GM19372 (cell line): ENCODE measurements around the gene AQP11.
"Not testable (repeated sequence)": the region's sequence is repeated elsewhere in the genome, so short reads cannot be mapped to it uniquely, and the experiment has no call there.

Experiments used
- ATAC-seq: cut with Tn5 transposase; IDR thresholded peaks from one replicate; pipeline ENCODE4 v1.9.1; 2021; ENCODE audit warnings: mild to moderate bottlenecking, low read depth, moderate library complexity; ENCODE audit not compliant: unreplicated experiment

Gene AQP11

DNA sequence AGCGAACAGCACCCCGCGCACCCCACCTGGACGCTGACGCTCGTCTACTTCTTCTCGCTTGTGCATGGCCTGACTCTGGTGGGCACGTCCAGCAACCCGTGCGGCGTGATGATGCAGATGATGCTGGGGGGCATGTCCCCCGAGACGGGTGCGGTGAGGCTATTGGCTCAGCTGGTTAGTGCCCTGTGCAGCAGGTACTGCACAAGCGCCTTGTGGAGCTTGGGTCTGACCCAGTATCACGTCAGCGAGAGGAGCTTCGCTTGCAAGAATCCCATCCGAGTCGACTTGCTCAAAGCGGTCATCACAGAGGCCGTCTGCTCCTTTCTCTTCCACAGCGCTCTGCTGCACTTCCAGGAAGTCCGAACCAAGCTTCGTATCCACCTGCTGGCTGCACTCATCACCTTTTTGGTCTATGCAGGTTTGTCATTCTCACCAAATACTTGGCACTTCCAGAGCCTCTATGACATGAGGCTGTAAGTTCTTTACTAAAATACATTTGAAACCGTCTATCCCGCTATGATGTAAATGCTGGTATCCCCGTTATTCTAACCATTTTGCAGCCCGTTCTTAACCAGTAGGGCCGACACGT is 535 bp downstream of the AQP11 start:
- no peak for ATAC-seq

DNA sequence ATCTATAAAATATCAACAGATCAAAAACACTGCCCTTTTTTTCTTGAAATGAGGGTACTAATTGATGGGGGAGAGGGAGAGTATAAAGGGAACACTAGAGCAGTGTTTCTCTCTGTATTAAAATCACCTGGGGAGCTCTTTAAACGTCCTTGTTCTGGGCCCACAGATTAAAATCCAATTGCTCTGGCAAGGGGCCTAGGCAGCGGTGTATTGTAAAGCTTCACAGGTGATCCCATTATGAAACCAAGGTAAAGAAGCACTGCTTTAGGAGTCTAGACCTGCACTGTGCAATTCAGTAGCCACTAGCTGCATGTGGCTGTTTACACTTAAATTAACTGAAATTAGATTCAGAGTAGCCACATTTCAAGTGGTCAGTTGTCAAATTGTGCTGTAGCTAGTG is 3.0 kb downstream of the AQP11 start:
- no peak for ATAC-seq

DNA sequence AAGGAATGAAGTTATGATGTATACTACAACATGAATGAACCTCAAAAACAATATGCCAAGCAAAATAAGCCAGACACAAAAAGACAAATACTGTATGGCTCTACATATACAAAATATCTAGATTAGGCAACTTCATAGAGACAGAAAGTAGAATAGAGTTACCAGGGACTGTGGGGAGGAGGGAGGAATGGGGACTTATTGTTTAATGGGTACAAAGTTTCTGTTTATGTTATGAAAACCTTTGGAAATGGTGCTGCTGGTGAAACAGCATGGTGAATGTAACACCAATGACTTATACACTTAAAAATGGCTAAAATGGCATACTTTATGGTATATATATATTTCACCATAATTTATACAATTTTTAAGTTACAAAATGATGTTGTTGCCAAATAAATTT is 4.1 kb downstream of the AQP11 start:
- ATAC-seq: no peak

DNA sequence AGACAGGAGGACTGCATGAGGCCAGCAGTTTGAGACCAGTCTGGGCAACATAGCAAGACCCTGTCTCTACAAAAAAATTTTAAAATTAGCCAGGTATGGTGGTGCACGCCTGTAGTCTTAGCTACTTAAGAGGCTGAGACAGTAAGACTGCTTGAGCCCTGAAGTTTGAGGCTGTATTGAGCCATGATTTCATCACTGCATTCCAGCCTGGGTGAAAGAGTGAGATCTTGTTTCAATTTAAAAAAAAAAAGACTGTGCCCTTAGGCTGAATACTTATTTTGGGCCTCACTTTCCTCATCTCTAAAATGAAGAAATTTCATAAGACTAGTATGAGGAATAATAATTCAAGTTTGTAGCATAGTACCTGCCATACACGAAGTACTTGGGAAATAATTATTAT is 6.9 kb downstream of the AQP11 start:
- no peak for ATAC-seq

DNA sequence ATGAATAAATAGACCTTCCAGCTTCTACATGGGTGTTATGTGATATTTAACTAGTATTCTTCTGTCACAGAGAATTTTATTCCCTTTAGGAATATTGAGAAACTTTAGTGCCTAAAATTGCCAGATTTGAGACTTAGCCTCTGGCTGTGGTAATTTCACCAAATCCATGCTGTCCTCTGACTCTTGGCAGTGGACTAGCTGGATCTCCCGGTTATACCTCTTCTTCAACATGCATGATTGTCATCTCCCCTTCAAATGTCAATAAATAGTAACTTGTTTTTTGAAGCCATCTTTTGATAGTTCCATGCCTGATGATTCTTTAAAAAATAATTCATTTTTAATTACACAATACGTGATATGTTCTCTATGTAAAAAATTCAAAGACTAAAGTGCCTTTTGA is 8.4 kb downstream of the AQP11 start:
- no peak for ATAC-seq

DNA sequence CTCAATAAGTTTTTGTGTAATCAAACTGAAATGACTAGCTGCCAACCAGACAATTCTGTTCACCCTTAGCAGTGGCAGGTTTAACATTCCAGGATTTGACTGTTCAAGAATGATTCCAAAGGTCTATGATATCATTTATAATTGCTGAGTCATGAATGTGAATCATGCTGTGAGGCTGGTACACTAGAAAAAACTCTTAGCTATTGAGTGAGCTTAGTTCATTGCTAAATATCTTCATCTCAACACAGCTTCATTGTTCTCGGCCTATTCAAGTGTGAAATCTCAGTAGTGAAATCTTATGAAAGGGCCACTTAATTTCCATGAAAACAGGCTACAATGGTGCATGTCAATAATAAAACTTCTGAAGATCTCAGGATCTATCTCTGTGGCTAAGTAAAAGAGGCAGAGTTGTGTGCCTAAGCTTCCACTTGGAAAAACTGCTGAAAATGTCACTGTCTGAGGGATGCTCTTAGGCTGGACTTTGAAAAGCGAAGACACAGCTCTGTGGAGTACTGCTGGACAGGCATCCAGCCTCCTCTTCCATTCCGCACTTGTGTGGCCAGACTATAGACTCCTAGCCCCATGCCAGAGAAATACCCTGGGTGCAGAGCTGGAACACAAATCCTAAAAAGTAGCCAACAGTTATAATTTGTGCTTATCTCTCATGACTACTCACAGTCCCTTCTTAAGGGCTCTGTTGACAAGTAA is 12.8 kb downstream of the AQP11 start:
- no peak for ATAC-seq

DNA sequence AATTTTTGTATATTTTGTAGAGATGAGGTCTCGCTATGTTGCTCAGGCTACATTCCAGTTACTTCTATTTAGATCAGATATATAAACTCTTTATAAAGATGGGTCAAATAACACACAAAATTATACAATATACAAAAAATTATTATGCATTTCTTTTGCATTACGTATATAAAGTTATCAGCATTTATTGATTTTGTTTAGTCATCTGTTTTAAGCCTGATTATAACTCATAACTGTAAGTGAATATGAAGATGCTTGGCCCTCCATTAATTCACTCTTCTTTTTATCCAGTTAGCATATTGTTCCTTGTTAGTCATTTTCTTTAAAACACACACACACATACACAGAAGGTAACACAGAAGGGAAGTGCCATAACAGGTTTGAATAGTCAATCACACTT is 14.5 kb downstream of the AQP11 start:
- ATAC-seq: no peak

DNA sequence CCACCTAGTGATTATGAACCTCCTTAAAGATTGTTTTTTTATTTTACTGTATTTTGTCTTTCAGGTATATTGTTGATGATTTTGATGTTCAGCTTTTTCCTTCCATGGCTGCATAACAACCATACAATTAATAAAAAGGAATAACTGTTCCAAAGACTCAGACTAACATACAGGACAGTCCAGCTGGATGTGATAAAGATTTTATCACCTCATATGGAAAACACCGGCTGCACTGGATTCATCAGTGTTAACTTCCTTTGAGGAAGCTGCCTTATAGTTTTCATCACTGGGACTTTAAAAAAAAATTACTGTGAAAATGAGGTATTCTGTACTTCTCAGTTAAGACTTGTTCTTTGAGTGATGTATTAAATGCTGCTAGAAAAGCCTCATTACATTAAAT is 19.5 kb downstream of the AQP11 start:
- ATAC-seq: no peak

DNA sequence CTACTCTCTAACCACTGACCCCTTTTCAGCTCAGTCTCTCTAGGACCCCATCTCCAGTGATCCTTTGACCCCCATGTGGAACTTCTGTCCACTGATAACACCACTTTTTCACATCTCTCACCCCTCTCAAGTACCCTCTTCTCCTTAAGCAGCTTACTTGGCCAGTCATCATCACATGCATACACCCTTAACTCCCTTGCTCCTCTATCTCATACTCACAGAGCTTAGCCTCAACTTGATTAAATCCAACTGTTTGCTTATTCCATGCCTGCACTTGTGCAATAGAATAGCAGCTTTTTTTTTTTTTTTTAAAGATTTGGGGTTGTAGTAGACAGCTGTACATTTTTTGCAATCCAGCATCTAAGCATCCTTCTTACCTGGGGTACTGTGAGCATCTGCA is 22.2 kb downstream of the AQP11 start:
- ATAC-seq: no peak

DNA sequence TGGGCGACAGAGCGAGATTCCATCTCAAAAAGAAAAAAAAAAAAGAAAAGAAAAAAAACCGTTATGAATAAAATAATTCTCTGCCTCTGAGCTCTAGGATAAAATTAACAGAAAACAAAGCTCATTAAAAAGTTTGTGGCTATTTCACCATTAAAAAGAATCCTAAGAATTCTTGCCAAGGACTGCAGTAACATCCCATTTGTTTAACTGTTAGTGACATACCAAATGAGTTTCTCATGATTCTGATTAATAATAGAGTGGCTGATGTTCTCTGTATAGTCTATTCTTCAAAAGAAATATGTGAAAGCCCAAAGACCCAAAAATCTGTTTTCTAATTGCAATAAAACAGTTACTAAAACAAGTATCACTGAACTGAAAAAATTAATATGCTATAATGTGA is 28.1 kb downstream of the AQP11 start:
- no peak for ATAC-seq

DNA sequence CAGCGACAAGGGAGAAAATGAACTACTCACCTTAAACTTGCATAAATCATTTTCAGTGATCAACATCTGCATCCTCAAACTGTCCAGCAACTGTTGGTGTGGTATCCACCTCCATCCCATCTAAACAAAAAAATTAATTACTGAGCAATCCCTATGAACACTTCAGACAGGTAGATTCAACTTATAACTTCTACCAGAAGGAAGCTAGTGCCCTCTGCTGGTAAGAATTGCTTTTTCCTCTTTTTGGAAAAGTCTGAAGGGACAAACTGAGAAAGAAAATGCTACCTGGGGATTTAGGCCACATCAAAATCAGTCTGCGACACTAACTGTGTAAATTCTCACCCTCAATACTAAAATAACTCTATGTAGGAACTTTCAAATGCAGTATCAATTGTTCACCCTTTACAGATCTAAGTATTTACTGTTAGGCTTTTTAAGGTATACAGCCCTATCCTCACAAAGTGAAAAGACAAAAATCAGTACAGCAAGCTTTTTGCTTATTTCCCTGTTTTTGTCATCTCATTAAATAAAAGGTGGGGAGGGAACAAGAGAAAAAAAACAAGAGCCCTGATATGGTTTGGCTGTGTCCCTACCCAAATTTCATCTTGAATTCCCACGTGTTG is 29.9 kb downstream of the AQP11 start:
- ATAC-seq: no peak

DNA sequence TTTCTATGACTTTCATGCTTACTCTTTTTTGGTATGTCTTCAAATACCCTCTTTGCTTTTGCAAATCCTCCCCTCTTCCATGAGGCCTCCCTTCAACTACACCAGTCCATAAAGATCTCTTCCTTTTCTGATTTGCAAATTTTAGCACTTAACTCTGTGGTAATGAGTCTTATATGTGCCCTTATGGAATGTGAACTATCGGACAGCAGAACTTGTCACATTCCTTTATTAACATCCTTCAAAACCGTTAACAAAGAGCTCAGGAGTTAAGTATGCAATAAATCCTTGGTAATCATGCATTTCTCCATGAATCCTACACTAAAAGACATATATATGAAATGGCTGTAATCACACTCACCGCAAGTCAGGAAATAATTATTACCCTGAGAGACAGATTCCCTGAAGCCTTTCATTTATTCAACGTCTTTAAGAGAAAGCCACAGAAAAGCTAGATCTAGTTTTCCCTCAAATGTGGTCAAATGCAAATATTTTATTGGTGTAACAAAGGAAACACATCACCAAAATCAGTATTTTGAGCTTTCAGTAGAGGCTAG is 40.5 kb downstream of the AQP11 start:
- ATAC-seq: no peak

DNA sequence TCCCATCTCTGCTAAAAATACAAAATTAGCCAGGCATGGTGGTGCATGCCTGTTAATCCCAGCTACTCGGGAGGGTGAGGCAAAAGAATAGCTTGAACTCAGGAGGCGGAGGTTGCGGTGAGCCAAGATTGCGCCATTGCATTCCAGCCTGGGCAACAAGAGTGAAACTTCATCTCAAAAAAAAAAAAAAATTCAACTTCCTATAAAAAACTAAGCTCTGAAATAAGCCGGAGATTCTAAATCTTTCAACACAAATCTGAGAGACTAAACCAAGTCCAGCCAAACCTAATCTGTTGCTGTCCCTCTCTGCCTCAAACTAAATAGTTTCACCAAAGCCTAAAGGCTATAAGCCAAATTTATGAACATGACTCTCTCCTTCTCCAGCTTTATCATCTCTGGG is 44.2 kb downstream of the AQP11 start:
- ATAC-seq: not testable (repeated sequence)

DNA sequence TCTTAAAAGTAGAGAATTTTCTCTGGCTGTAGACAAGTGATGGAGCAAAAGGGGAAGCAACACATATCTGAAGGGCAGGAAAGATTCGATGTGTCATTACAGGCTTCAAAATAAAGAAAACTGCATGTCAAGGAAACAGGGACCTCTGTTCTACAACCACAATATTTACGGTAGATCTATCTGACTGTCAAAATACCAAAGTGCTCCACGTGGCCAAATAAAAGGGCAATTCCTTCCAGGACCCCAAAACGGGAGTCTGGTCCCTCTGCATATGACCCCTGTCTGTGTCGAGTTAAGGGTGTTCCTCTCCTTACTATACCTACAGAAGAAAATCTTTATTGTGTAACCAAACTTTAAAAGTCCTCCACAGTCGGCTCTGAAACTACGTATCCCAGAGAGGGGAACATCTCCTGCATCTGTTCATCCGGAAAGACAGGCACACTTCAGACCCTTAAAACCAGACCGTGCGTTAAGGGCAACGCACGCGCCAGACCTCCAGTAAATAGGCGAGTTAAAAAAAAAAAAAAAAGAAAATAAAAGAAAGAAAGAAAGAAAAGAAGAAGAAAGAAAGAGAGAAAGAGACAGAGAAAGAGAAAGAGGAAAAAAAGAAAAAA is 47.1 kb downstream of the AQP11 start:
- no peak for ATAC-seq

DNA sequence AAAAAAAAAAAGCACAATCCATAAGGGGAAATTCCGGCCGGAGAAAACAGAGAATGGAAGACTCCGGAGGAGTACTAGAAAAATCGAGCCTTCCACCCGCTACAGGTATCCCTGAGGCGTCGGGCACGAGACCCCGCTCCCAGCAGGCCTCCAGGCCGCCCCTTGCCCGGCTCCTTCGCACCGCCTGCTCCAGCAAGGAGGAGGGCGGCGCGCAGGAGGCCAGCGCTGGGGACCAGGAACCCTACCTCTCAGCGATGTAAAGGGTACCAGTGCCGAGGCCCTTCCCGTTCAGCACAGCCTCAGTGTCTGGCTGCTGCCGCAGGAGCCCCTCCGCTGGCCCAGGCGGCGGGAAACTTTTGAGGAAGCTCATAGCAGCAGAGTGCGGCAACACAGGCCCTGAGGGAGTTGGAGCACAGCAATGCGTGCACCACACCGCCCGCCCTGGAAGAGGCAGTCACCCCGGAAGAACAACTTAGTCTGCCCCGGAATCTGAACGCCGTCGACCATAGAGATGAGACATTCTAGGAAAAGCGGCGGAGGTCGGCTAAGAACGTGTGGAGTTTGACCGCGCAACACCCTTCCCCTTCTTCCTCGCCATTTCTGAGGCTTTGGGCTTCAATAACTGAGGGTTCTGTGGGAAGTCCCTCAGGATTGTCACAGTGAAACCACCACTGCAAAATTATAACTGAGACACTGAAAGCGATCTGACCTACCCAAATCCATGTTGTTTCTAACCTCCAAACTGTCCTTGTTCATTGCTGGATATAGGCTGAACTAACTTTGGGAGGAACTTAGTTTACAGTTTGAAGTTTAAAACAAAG is 47.8 kb downstream of the AQP11 start, which contains the start of gene CLNS1A:
Gene CLNS1A (minus strand): TSS at position 450 of the 821 bp plus-strand sequence. CDS start 80 bp downstream, at position 370.
- peak; percentile 98 for ATAC-seq

DNA sequence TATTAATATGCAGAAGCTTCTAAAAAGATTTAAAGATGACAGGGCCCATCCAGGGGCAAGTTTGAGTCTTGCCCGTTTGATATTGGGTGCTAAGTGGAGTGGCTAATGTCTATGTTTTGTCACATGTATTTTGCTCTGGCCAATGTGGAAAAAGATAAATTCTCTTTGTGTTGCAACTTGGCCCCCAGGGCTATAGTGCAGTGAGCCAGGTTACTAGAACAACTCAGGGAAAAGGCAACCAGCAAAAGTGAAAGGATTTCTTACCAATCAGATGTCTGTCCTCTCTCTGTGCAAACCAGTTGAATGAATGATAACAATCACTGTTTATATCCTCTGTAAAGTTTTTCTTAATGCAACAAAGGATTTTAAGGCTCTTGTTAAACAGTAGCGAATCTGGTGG is 52.5 kb downstream of the AQP11 start:
- no peak for ATAC-seq

DNA sequence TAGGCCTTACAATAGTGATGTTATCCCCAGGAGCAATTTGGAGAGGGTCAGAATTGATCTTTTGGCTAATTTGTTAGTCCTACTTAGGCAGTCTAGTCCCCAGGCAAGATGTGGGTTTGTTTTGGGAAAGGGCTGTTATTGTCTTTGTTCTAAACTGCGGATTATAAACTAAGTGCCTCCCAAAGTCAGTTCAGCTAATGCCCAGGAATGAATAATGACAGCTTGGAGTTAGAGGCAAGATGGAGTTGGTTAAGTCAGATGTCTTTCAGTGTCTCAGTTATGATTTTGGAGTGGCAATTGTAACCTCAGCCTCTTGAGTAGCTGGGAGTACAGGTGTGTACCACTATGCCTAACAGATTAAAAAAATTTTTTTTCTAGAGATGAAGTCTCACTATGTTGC is 55.1 kb downstream of the AQP11 start:
- ATAC-seq: no peak

DNA sequence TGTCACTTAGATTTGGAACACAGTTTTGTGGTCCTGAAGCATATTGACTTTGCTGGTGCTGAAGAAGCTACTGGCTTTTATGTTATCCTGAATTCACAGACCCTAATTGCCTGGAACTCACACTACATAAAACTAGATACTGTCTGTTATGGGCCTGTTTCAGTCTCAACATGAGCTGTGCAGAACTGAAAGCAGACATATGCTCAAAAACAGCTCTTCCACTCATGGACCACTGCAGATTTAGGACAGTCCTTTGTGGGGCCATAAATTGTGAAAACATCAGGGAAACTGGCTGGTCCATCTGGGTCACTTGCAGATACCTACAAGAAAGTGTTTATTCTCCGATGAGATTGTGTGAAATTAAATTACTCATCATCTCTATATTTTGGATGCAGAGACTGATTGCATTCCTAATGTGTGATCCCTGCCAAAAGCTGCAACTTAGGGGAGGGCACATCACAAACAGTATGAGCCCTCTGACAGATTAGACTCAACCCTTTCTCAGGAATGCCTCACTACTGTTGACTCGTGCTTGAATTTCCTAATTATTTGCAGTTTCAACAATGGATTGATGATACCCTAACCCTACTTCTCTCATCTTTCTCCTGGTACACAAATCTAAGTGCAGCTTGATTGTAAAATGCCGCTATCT is 58.0 kb downstream of the AQP11 start:
- no peak for ATAC-seq

DNA sequence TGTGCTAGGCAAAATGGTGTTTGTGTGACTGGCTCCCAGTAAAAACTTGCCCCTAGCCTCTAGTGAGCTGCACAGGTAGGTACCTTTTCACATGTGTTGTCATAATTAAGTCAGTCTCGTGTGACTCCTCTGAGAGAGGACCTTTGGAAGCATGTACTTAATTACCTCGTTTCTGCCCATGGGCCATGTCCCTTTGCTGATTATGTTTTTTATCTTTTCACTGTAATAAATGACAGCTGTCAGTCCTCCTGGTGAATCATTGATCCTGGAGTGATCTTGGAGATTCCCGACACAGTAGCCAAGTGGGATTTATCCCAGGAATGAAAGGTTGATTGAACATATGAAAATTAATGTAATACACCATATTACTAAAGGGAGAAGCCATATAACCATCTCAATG is 60.4 kb downstream of the AQP11 start:
- no peak for ATAC-seq
